H1 (cell line): ENCODE data around the gene ANK3. TPM values are rescaled to one million over a fixed set of nuclear protein-coding genes. Genes with fewer than 3 reads are reported as not detected.

ENCODE experiments used
- CTCF ChIA-PET: fragments of 300-600 bp; sonication (Branson Sonifier 250); formaldehyde crosslinking; loops from one replicate; lab custom pipeline; 2021; ENCODE audit not compliant: partially characterized antibody; lab: Charles Lee
- POLR2A ChIA-PET: fragments of 300-600 bp; sonication (Branson Sonifier 250); formaldehyde crosslinking; loops from one replicate; lab custom pipeline; 2021; ENCODE audit warnings: inconsistent platforms; ENCODE audit not compliant: partially characterized antibody; lab: Charles Lee
- DNase-seq, 2 experiments: peaks; one replicate each; pipeline versions ENCODE4 v3.0.0 to v3.0.0-alpha.2; 2010 to 2022; ENCODE audit warnings: low spot score in 2 of 2, low read depth in 1 of 2, mixed read lengths in 1 of 2
- FAIRE-seq: peaks from 2 replicates; lab custom pipeline; 2011; peaks lifted over from hg19 to GRCh38; lab: Jason Lieb, UNC
- H2AFZ ChIP-seq: 2 replicates; pipeline ENCODE4 v1.8.1; 2012; ENCODE audit warnings: low read length, inconsistent platforms
- H2AK5ac ChIP-seq: 2 replicates; pipeline ENCODE4 v1.6.1; 2013; ENCODE audit warnings: low read depth, low read length
- H2BK120ac ChIP-seq: replicated peaks from 2 replicates; pipeline ENCODE3; 2013; ENCODE audit warnings: low read depth, low read length, inconsistent platforms
- H2BK12ac ChIP-seq: 2 replicates; pipeline ENCODE4 v1.6.1; 2013; ENCODE audit warnings: low read depth, low read length
- H2BK15ac ChIP-seq: 2 replicates; pipeline ENCODE4 v1.6.1; 2013; ENCODE audit warnings: low read length
- H2BK20ac ChIP-seq: 2 replicates; pipeline ENCODE4 v1.6.1; 2013; ENCODE audit warnings: low read length
- H2BK5ac ChIP-seq: 2 replicates; pipeline ENCODE4 v1.6.1; 2013; ENCODE audit warnings: low read depth, low read length
- H3K14ac ChIP-seq: 2 replicates; pipeline ENCODE4 v1.6.1; 2013; ENCODE audit warnings: inconsistent platforms; ENCODE audit not compliant: insufficient read length
- H3K18ac ChIP-seq: 2 replicates; pipeline ENCODE4 v1.6.1; 2013; ENCODE audit warnings: low read length; ENCODE audit errors: extremely low read depth
- H3K23ac ChIP-seq: 2 replicates; pipeline ENCODE4 v1.6.1; 2013; ENCODE audit warnings: inconsistent platforms; ENCODE audit not compliant: insufficient read length
- H3K23me2 ChIP-seq: 2 replicates; pipeline ENCODE4 v1.6.1; 2013; ENCODE audit warnings: low read depth, low read length
- H3K27ac ChIP-seq: 2 replicates; pipeline ENCODE4 v1.6.1; 2011; ENCODE audit warnings: low read depth, low read length, inconsistent platforms
- H3K27me3 ChIP-seq, 4 experiments: replicated peaks in 1 of 4; 1 replicate in 1 of 4; 2 replicates in 3 of 4; pipeline versions ENCODE4 v1.6.1 to v1.8.1; 2011 to 2013; ENCODE audit warnings: low read length in 3 of 4, mild to moderate bottlenecking in 3 of 4, inconsistent platforms in 2 of 4, mixed read lengths in 2 of 4, moderate library complexity in 1 of 4; ENCODE audit not compliant: control insufficient read depth in 3 of 4, insufficient read depth in 3 of 4; ENCODE audit errors: extremely low read depth in 1 of 4
- H3K36me3 ChIP-seq, 4 experiments: 2 replicates each; pipeline versions ENCODE4 v1.6.1 to v1.8.1; 2011 to 2013; ENCODE audit warnings: mild to moderate bottlenecking in 4 of 4, low read length in 3 of 4, moderate library complexity in 2 of 4, control low read depth in 1 of 4, inconsistent platforms in 1 of 4; ENCODE audit not compliant: insufficient read depth in 4 of 4, control insufficient read depth in 2 of 4
- H3K4ac ChIP-seq: replicated peaks from 2 replicates; pipeline ENCODE3; 2013; ENCODE audit warnings: low read length, low read depth, mixed read lengths, inconsistent platforms; ENCODE audit not compliant: insufficient read length
- H3K4me1 ChIP-seq, 4 experiments: replicated peaks in 1 of 4; 1 replicate in 1 of 4; 2 replicates in 3 of 4; pipeline versions ENCODE4 v1.6.1 to v1.8.1; 2011 to 2013; ENCODE audit warnings: low read length in 3 of 4, inconsistent platforms in 2 of 4, mixed read lengths in 1 of 4; ENCODE audit not compliant: insufficient read depth in 4 of 4, control insufficient read depth in 3 of 4
- H3K4me2 ChIP-seq, 2 experiments: 2 replicates each; pipeline versions ENCODE4 v1.6.1 to v1.8.1; 2011 to 2013; ENCODE audit warnings: low read depth in 2 of 2, low read length in 2 of 2, control low read depth in 1 of 2, inconsistent platforms in 1 of 2, mild to moderate bottlenecking in 1 of 2; ENCODE audit not compliant: insufficient read depth in 1 of 2
- H3K4me3 ChIP-seq, 4 experiments: fragments of 200-600, 300-600 bp in 1 of 4; sonication (generic), shearing (Covaris generic), sonication (Bioruptor Twin) in 1 of 4; 2 replicates each; pipeline versions ENCODE4 v1.5.1 to v1.8.1; 2011 to 2016; ENCODE audit warnings: low read length in 4 of 4, low read depth in 3 of 4, control low read depth in 2 of 4, inconsistent platforms in 2 of 4, mild to moderate bottlenecking in 2 of 4, mixed read lengths in 1 of 4, moderate library complexity in 1 of 4; ENCODE audit not compliant: insufficient read depth in 2 of 4; ENCODE audit errors: extremely low read depth in 1 of 4
- H3K56ac ChIP-seq: replicated peaks from 2 replicates; pipeline ENCODE3; 2013; ENCODE audit warnings: low read depth, mild to moderate bottlenecking, mixed read lengths, low read length, inconsistent platforms; ENCODE audit not compliant: insufficient read length
- H3K79me1 ChIP-seq: 2 replicates; pipeline ENCODE4 v1.6.1; 2013; ENCODE audit warnings: low read depth, low read length, control low read depth
- H3K79me2 ChIP-seq, 2 experiments: 2 replicates each; pipeline versions ENCODE4 v1.6.1 to v1.8.1; 2012 to 2013; ENCODE audit warnings: low read length in 2 of 2, mild to moderate bottlenecking in 2 of 2, inconsistent platforms in 1 of 2; ENCODE audit not compliant: insufficient read depth in 2 of 2, control insufficient read depth in 1 of 2
- H3K9ac ChIP-seq, 4 experiments: replicated peaks in 1 of 4; 1 replicate in 1 of 4; 2 replicates in 3 of 4; pipeline versions ENCODE4 v1.6.1 to v1.8.1; 2011 to 2013; ENCODE audit warnings: low read depth in 3 of 4, low read length in 3 of 4, control low read depth in 2 of 4, mild to moderate bottlenecking in 2 of 4, moderate library complexity in 2 of 4, inconsistent platforms in 1 of 4; ENCODE audit errors: extremely low read depth in 1 of 4
- H3K9me3 ChIP-seq, 2 experiments: 2 replicates each; pipeline versions ENCODE4 v1.6.1 to v1.8.1; 2012 to 2013; ENCODE audit warnings: mild to moderate bottlenecking in 2 of 2, moderate library complexity in 2 of 2, control low read depth in 1 of 2, inconsistent platforms in 1 of 2, low read depth in 1 of 2, low read length in 1 of 2, mixed read lengths in 1 of 2; ENCODE audit not compliant: insufficient read depth in 2 of 2
- H4K20me1 ChIP-seq, 2 experiments: replicated peaks in 1 of 2; 2 replicates each; pipeline versions ENCODE3 to v1.8.1; 2011 to 2013; ENCODE audit warnings: inconsistent platforms in 2 of 2, low read length in 2 of 2, mild to moderate bottlenecking in 1 of 2; ENCODE audit not compliant: insufficient read depth in 2 of 2, control insufficient read depth in 1 of 2
- H4K5ac ChIP-seq: 2 replicates; pipeline ENCODE4 v1.6.1; 2013; ENCODE audit warnings: low read length, low read depth, mixed read lengths, inconsistent platforms; ENCODE audit not compliant: insufficient read length
- H4K8ac ChIP-seq: 2 replicates; pipeline ENCODE4 v1.8.0; 2013; ENCODE audit warnings: mild to moderate bottlenecking, moderate library complexity, low read length, inconsistent platforms; ENCODE audit not compliant: insufficient read depth; ENCODE audit errors: extremely low read depth
- H4K91ac ChIP-seq: replicated peaks from 2 replicates; pipeline ENCODE3; 2013; ENCODE audit warnings: low read length, mixed read lengths, inconsistent platforms; ENCODE audit not compliant: insufficient read length
- EZH2 ChIP-seq: fragments of 200-600 bp; sonication (generic); IDR thresholded peaks from 2 replicates; pipeline ENCODE4 v1.7.1; 2012; ENCODE audit warnings: low read depth, mild to moderate bottlenecking, moderate library complexity, low read length, inconsistent platforms; ENCODE audit not compliant: severe bottlenecking
- POLR2A ChIP-seq, 2 experiments: IDR thresholded peaks; 1 replicate in 1 of 2; 2 replicates in 1 of 2; pipeline ENCODE4 v1.6.1; 2011; ENCODE audit warnings: low read depth in 2 of 2, low read length in 2 of 2, mild to moderate bottlenecking in 2 of 2; ENCODE audit errors: control extremely low read depth in 1 of 2
- SIN3A ChIP-seq, 2 experiments: IDR thresholded peaks in 1 of 2; conservative IDR thresholded peaks in 1 of 2; 2 replicates each; pipeline ENCODE4 v1.6.1; 2011 to 2012; ENCODE audit warnings: low read length in 2 of 2, improper control_type of control experiment in 1 of 2, low read depth in 1 of 2, mild to moderate bottlenecking in 1 of 2
- WGBS, 2 experiments: shearing (Covaris generic) in 1 of 2; methylation state at CpG; one replicate each; pipeline versions ENCODE4 v1.1.6 to v1.1.7; 2013 to 2015; ENCODE audit warnings: low lambda C conversion rate in 2 of 2, mixed read lengths in 2 of 2, inconsistent platforms in 1 of 2, low coverage in 1 of 2, missing lambda C conversion rate in 1 of 2; ENCODE audit not compliant: insufficient replicate concordance in 2 of 2, insufficient coverage in 1 of 2, insufficient read length in 1 of 2; ENCODE audit errors: extremely low coverage in 1 of 2, missing lambda C conversion rate in 1 of 2; 5-methylcytosine and 5-hydroxymethylcytosine counted together
- polyA plus RNA-seq, 7 experiments: library from polyadenylated mRNA; depleted of rRNA in 3 of 7; stranded (reverse) in 5 of 7; unstranded in 2 of 7; fragments of >200 nt in 5 of 7; fragments of 200-250 nt in 2 of 7; gene quantifications; 1 replicate in 5 of 7; 2 replicates in 1 of 7; 4 replicates in 1 of 7; pipeline versions ENCODE4 v1.2.1 to v1.2.3, GENCODE V29; 2011 to 2013; ENCODE audit warnings: missing spikeins in 2 of 7, mixed read lengths in 2 of 7
- total RNA-seq: library from RNA; stranded (reverse); fragmentation: NEBNext Ultra II Directional; extraction: Animal tissue kit (Norgen Biotek cat#: 25700); gene quantifications from 2 replicates; pipeline ENCODE4 v1.2.1, GENCODE V29; 2021
- TF ChIP-seq, protein P1 (sequence below): IDR thresholded peaks from 2 replicates; pipeline ENCODE4 v1.6.1; 2012; ENCODE audit warnings: inconsistent platforms

Gene ANK3
- total and polyA plus RNA-seq, 2 of the 8 experiments (the other 6 are each of a cell fraction or from before 2014, with no cell fraction given): 18.1 to 67.9 TPM

- no peak overlapping the region for H3K23ac ChIP-seq
- H3K27ac ChIP-seq: no peak overlapping the region
- TF ChIP-seq, protein P1, sequence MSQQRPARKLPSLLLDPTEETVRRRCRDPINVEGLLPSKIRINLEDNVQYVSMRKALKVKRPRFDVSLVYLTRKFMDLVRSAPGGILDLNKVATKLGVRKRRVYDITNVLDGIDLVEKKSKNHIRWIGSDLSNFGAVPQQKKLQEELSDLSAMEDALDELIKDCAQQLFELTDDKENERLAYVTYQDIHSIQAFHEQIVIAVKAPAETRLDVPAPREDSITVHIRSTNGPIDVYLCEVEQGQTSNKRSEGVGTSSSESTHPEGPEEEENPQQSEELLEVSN: no peak
- TF ChIP-seq SIN3A (conservative IDR thresholded peaks at IDR 0.05 in 1 of 2, IDR thresholded peaks at IDR 0.05 in 1 of 2; ENCODE audit: low read depth in 1 of 2, low read length in 2 of 2) (no peak), POLR2A (IDR thresholded peaks at IDR 0.05; ENCODE audit: control extremely low read depth in 1 of 2, low read depth in 2 of 2, low read length in 2 of 2) (no peak), EZH2 (no peak)
Observed at GRCh38 chr10:60050366-60050765, 339.3 kb downstream of the ANK3 start.

More at GRCh38 chr10:60050366-60050765, 339.3 kb downstream of the ANK3 start:
- FAIRE-seq: no peak
- H3K9me3 ChIP-seq: no peaks in the 10 kb centered on the region
- H4K5ac ChIP-seq: no peak overlapping the region
- peaks cover 0 to 4% (median 0%) of the 10 kb centered on the region in 4 experiments; a peak in 2 of 8 replicates for H3K36me3 ChIP-seq
- no peak overlapping the region for H3K4me3 ChIP-seq
- DNase-seq: no peak
- H3K79me2 ChIP-seq: no peaks in the 10 kb centered on the region
- H3K18ac ChIP-seq: no peak overlapping the region
- no peak overlapping the region for H2BK20ac ChIP-seq
- no peak overlapping the region for H4K91ac ChIP-seq
- H2BK5ac ChIP-seq: no peak overlapping the region
- 84% methylated on average over 3 of the region's 3 CpGs; no CpG with 5 or more reads in 1 of the 2 experiments for WGBS, 2 experiments
- H2AK5ac ChIP-seq: no peak overlapping the region
- H3K79me1 ChIP-seq: no peaks in the 10 kb centered on the region
- no peak overlapping the region for H2AFZ ChIP-seq
- H3K9ac ChIP-seq: no peak overlapping the region
- H3K4me2 ChIP-seq: no peak overlapping the region
- H4K8ac ChIP-seq: no peak overlapping the region
- H3K27me3 ChIP-seq: no peaks in the 10 kb centered on the region
- no peaks in the 10 kb centered on the region for H3K4me1 ChIP-seq
- H4K20me1 ChIP-seq: no peaks in the 10 kb centered on the region
- H3K23me2 ChIP-seq: no peaks in the 10 kb centered on the region
- CTCF ChIA-PET: interaction anchor here (0.6 to 5.0 kb wide), 5 partner anchors 130 to 565 kb away, joined by 3 to 26 read pairs (median 3); no protein-coding TSS in a partner anchor
- H2BK120ac ChIP-seq: no peak overlapping the region
- no peak overlapping the region for H2BK15ac ChIP-seq
- no peak overlapping the region for H3K4ac ChIP-seq
- no peak overlapping the region for H3K56ac ChIP-seq
- POLR2A ChIA-PET: no interaction called here
- no peak overlapping the region for H3K14ac ChIP-seq
- no peak overlapping the region for H2BK12ac ChIP-seq
